ENCODE data around the gene TNFRSF18. TPM values are rescaled to one million over a fixed set of nuclear protein-coding genes. Genes with fewer than 3 reads are reported as not detected.

TNFRSF18 gene
- total RNA-seq, 4 donors from 2014 or later = 19.8 to 36.8 (median 25.8) TPM

DNA sequence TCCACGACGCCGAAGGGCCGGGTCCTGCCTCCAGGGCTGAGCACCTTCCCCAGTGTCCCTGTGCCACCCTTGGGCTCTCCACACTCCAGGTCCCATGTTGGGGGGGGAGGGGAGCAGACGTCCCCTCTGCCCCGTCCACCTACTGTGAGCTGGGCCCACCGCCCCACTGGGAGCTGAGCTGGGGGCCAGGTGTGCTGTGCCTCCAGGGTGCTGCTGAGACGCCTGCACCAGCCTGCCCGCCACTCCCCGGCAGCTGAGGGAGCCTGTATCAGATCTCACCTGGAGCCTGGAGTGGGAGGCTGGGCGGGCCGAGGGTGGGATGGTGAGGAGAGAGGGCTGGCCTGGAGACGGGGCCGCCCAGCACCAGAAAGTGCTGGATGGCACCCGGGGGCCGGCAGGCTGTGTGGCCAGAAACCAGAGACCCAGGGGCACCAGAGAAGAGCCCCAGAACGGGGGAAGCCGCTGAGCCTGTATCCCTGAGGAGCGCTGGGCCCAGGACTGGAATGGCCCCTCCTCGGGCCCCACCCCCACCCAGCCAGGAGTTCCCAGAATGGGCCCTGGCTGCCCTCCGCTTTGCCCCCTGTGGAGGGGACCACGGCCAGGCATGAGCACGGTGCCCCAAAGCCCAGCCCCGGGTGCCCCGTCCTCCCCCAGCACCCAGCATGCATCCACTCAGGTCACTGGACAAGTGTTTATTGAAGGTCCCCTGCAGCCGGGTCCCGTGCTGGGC, 3.4 kb downstream of the TNFRSF18 start:
- DNase-seq (ENCODE audit: low spot score in 2 of 2) = no peak
- no peak for TF ChIP-seq POLR2A (IDR thresholded peaks at IDR 0.05)
- no peak for TF ChIP-seq CTCF (IDR thresholded peaks at IDR 0.05)
- WGBS, 2 donors = 63% methylated on average over 21 of the region's 27 CpGs; no CpG with 5 or more reads in 1 of the 2 donors
- intact Hi-C loops (cut with DNase I; ENCODE audit: low total_unique reads) = no loop called here
- no peak overlapping the region for H3K4me3 ChIP-seq (ENCODE audit: low read depth, poor library complexity, severe bottlenecking)

- no peak for TF ChIP-seq POLR2A (IDR thresholded peaks at IDR 0.05)
- TF ChIP-seq CTCF (IDR thresholded peaks at IDR 0.05) = no peak
- intact Hi-C loops (cut with DNase I; ENCODE audit: low total_unique reads) = no loop called here
- WGBS, 2 donors = 2% methylated on average over 55 of the region's 109 CpGs; no CpG with 5 or more reads in 1 of the 2 donors
- DNase-seq (ENCODE audit: low spot score in 2 of 2) = no peak
- peak overlapping the region; percentile 17 for H3K4me3 ChIP-seq (ENCODE audit: low read depth, poor library complexity, severe bottlenecking)
Observed at GRCh38 chr1:1200876-1201810, 5.2 kb downstream of the TNFRSF18 start.

- no peak for TF ChIP-seq POLR2A (IDR thresholded peaks at IDR 0.05)
- TF ChIP-seq CTCF (IDR thresholded peaks at IDR 0.05) = no peak
- 79 to 85% methylated on average over 21 to 28 of the region's 31 CpGs for WGBS, 2 donors
- DNase-seq (ENCODE audit: low spot score in 2 of 2) = no peak
- H3K4me3 ChIP-seq (ENCODE audit: low read depth, poor library complexity, severe bottlenecking) = no peak overlapping the region
- intact Hi-C loops (cut with DNase I; ENCODE audit: low total_unique reads) = no loop called here
Observed at GRCh38 chr1:1199961-1200875, 6.2 kb downstream of the TNFRSF18 start.

- WGBS, 2 donors = 83 to 85% methylated on average over 16 to 17 of the region's 22 CpGs
- H3K4me3 ChIP-seq (ENCODE audit: low read depth, poor library complexity, severe bottlenecking) = no peak overlapping the region
- no peak for DNase-seq (ENCODE audit: low spot score in 2 of 2)
- intact Hi-C loops (cut with DNase I; ENCODE audit: low total_unique reads) = no loop called here
- TF ChIP-seq POLR2A (IDR thresholded peaks at IDR 0.05) (no peak), CTCF (IDR thresholded peaks at IDR 0.05) (no peak)
Observed at GRCh38 chr1:1199141-1199960, 7.0 kb downstream of the TNFRSF18 start.
